ENCODE measurements around the gene SLCO2A1.

- TF ChIP-seq EZH2 (IDR thresholded peaks at IDR 0.05; ENCODE audit: insufficient read depth, poor library complexity, severe bottlenecking) (no peak), EZH2phosphoT487 (IDR thresholded peaks at IDR 0.05; ENCODE audit: insufficient read depth, low read depth) (no peak)
Observed at GRCh38 chr3:133881939-133882825, 147.5 kb downstream of the SLCO2A1 start.

Data from GM23248 (cell line).